Psoas muscle (tissue), 8 donors: ENCODE data around the gene STYXL1. TPM values are rescaled to one million over a fixed set of nuclear protein-coding genes. Genes with fewer than 3 reads are reported as not detected.

Source experiments
- ATAC-seq, 4 donors: fragments of 200-7000 bp; cut with Tn5 transposase; one replicate each; pipeline ENCODE4 v1.9.1; 2020; ENCODE audit warnings: moderate library complexity in 3 of 4, mild to moderate bottlenecking in 2 of 4
- DNase-seq, 2 donors: peaks; one replicate each; pipeline ENCODE4 v3.0.0-alpha.2; 2020
- H3K27ac ChIP-seq: fragments of 200-600 bp; one replicate; pipeline ENCODE4 v1.8.0; 2022
- H3K27me3 ChIP-seq, 3 donors: fragments of 200-600 bp in 1 of 3; one replicate each; pipeline versions ENCODE4 v1.6.1 to v1.8.0; 2013 to 2022; ENCODE audit warnings: low read length in 2 of 3, mild to moderate bottlenecking in 2 of 3, moderate library complexity in 1 of 3; ENCODE audit not compliant: insufficient read depth in 3 of 3
- H3K36me3 ChIP-seq, 2 donors: fragments of 200-600 bp in 1 of 2; one replicate each; pipeline versions ENCODE4 v1.6.1 to v1.8.0; 2013 to 2022; ENCODE audit warnings: low read depth in 1 of 2, mild to moderate bottlenecking in 1 of 2, moderate library complexity in 1 of 2; ENCODE audit not compliant: insufficient read depth in 1 of 2
- H3K4me1 ChIP-seq: fragments of 200-600 bp; one replicate; pipeline ENCODE4 v1.8.0; 2022
- H3K4me3 ChIP-seq: fragments of 200-600 bp; one replicate; pipeline ENCODE4 v1.8.0; 2022; ENCODE audit warnings: mild to moderate bottlenecking
- H3K9me3 ChIP-seq: fragments of 200-600 bp; one replicate; pipeline ENCODE4 v1.8.0; 2022
- CTCF ChIP-seq: fragments of 200-600 bp; IDR thresholded peaks from one replicate; pipeline ENCODE4 v1.8.0; 2022; ENCODE audit warnings: antibody characterized with exemption
- WGBS, 3 donors: extraction: QIAGEN DNeasy Blood & Tissue Kit; methylation state at CpG; one replicate each; pipeline versions ENCODE4 v1.1.6 to v1.1.7; 2013; 5-methylcytosine and 5-hydroxymethylcytosine counted together
- intact Hi-C, 2 donors: fragments of 100-400 bp; cut with DNase I; formaldehyde crosslinking; loops; one replicate each; pipeline versions ENCODE4 v1.11.0 to v1.14.2; 2022
- polyA plus RNA-seq, 3 donors: library from polyadenylated mRNA; stranded (reverse); fragments of 200-250 nt; gene quantifications; one replicate each; pipeline ENCODE4 v1.2.3, GENCODE V29; 2013
- total RNA-seq, 4 donors: library from RNA; stranded (reverse); fragmentation: NEBNext Ultra II Directional in 2 of 4; extraction: Animal tissue kit (Norgen Biotek cat#: 25700) in 2 of 4; gene quantifications; one replicate each; pipeline versions ENCODE4 v1.2.1 to v1.2.4, GENCODE V29; 2021 to 2023
- donor health status: healthy with polysubstance abuse.
- donor health status: DM: no; HTN: no; CAD: no; lungs with moderate emphysema.
- donor health status: Bipolar disorder and iron deficiency.
- donor health status: healthy.
- donor health status: DM: yes; HTN: yes; CAD: no.
- donor health status: DM: no; HTN: no; CAD: no.
- donor health status: DM: no; HTN: no; CAD: no.
- donor health status: DM: yes; HTN: yes; CAD: no.

STYXL1 gene
- total and polyA plus RNA-seq, 7 donors: 6.6 to 67.5 (median 15.4) TPM

- peaks cover 14 to 79% of the 10 kb centered on the region in 2 donors for H3K36me3 ChIP-seq
- no peak overlapping the region for H3K27ac ChIP-seq
- H3K4me1 ChIP-seq: peaks cover 19% of the 10 kb centered on the region
- no peaks in the 10 kb centered on the region for H3K27me3 ChIP-seq
- no peak overlapping the region for H3K4me3 ChIP-seq
- no peak for DNase-seq
- 92 to 93% (median 93%) methylated on average over 14 of the region's 14 CpGs for WGBS, 3 donors
- no peak for ATAC-seq
- TF ChIP-seq CTCF: no peak
- intact Hi-C loops: loop anchor here in 1 of 2 donors (10.0 kb wide), 1 partner anchor 60 kb away; no protein-coding TSS in a partner anchor
- no peaks in the 10 kb centered on the region for H3K9me3 ChIP-seq
These were observed 17.3 kb upstream of the STYXL1 start for GRCh38 chr7:76065016-76065612.

- Histone ChIP-seq H3K4me3 (no peak overlapping the region), H3K27ac (no peak overlapping the region), H3K36me3 (peaks cover 14 to 86% of the 10 kb centered on the region in 2 donors), H3K27me3 (no peaks in the 10 kb centered on the region), H3K9me3 (no peaks in the 10 kb centered on the region), H3K4me1 (peaks cover 16% of the 10 kb centered on the region)
- 95 to 96% (median 96%) methylated on average over 24 of the region's 24 CpGs for WGBS, 3 donors
- intact Hi-C loops: loop anchor here in 1 of 2 donors (10.0 kb wide), 1 partner anchor 60 kb away; no protein-coding TSS in a partner anchor
- ATAC-seq (no peak), DNase-seq (no peak)
- no peak for TF ChIP-seq CTCF
These were observed 16.6 kb upstream of the STYXL1 start for GRCh38 chr7:76064208-76064970.

- Histone ChIP-seq H3K9me3 (no peaks in the 10 kb centered on the region), H3K4me3 (no peak overlapping the region), H3K4me1 (peaks cover 19% of the 10 kb centered on the region), H3K27me3 (no peaks in the 10 kb centered on the region), H3K36me3 (peaks cover 17 to 95% of the 10 kb centered on the region in 2 donors), H3K27ac (no peak overlapping the region)
- WGBS, 3 donors: 74 to 82% (median 75%) methylated on average over 14 of the region's 14 CpGs
- TF ChIP-seq CTCF: no peak
- no peak for ATAC-seq
- intact Hi-C loops: loop anchor here in 1 of 2 donors (10.0 kb wide), 1 partner anchor 61 kb away; no protein-coding TSS in a partner anchor
- no peak for DNase-seq
These were observed 15.7 kb upstream of the STYXL1 start for GRCh38 chr7:76063525-76063924.

- no peak overlapping the region for H3K4me3 ChIP-seq
These were observed 15.3 kb upstream of the STYXL1 start for GRCh38 chr7:76063114-76063513.

More at GRCh38 chr7:76063114-76063513, 15.3 kb upstream of the STYXL1 start:
- no peak for ATAC-seq
- TF ChIP-seq CTCF: no peak
- no peak for DNase-seq
- Histone ChIP-seq H3K27ac (no peak overlapping the region), H3K27me3 (no peaks in the 10 kb centered on the region), H3K4me1 (peaks cover 23% of the 10 kb centered on the region), H3K36me3 (peaks cover 17 to 99% of the 10 kb centered on the region in 2 donors), H3K9me3 (no peaks in the 10 kb centered on the region)
- intact Hi-C loops: loop anchor here in 1 of 2 donors (10.0 kb wide), 1 partner anchor 62 kb away; no protein-coding TSS in a partner anchor
- WGBS, 3 donors: 89 to 96% (median 93%) methylated on average over 10 of the region's 10 CpGs
